Neuronal stem cell (in vitro differentiated cells): Measurements from ENCODE around the gene ARHGAP18.
A peak's percentile ranks its signal among the peaks of the same experiment; 100 is the strongest.

Experiments used
- DNase-seq: peaks from one replicate; pipeline ENCODE4 v3.0.0-alpha.2; 2013; ENCODE audit warnings: low spot score
- H2AFZ ChIP-seq: one replicate; pipeline ENCODE4 v1.6.1; 2013; ENCODE audit warnings: mild to moderate bottlenecking, low read length, inconsistent platforms
- H2AK5ac ChIP-seq: 2 replicates; pipeline ENCODE4 v1.6.1; 2013; ENCODE audit warnings: low read depth, mild to moderate bottlenecking, inconsistent platforms, low read length, moderate library complexity, mixed read lengths
- H2BK120ac ChIP-seq: 2 replicates; pipeline ENCODE4 v1.6.1; 2013; ENCODE audit warnings: low read depth, mild to moderate bottlenecking, inconsistent platforms, low read length, moderate library complexity, mixed read lengths
- H2BK12ac ChIP-seq: one replicate; pipeline ENCODE4 v1.6.1; 2013; ENCODE audit warnings: low read length, inconsistent platforms
- H2BK15ac ChIP-seq: 2 replicates; pipeline ENCODE4 v1.6.1; 2013; ENCODE audit warnings: mild to moderate bottlenecking, low read length, inconsistent platforms, mixed read lengths
- H2BK5ac ChIP-seq: one replicate; pipeline ENCODE4 v1.6.1; 2013; ENCODE audit warnings: inconsistent platforms, mild to moderate bottlenecking, low read length, moderate library complexity
- H3K14ac ChIP-seq: one replicate; pipeline ENCODE4 v1.6.1; 2013; ENCODE audit warnings: low read length, inconsistent platforms
- H3K18ac ChIP-seq: 2 replicates; pipeline ENCODE4 v1.6.1; 2013; ENCODE audit warnings: low read length, inconsistent platforms
- H3K23ac ChIP-seq: 2 replicates; pipeline ENCODE4 v1.6.1; 2013; ENCODE audit warnings: low read depth, mild to moderate bottlenecking, mixed read lengths, low read length, inconsistent platforms; ENCODE audit not compliant: poor library complexity
- H3K27ac ChIP-seq: replicated peaks from 3 replicates; pipeline ENCODE4 v1.5.1; 2013; ENCODE audit warnings: low read length, inconsistent platforms
- H3K27me3 ChIP-seq, 3 experiments: 2 replicates each; pipeline ENCODE4 v1.6.1; 2013; ENCODE audit warnings: low read length in 3 of 3, mild to moderate bottlenecking in 2 of 3, inconsistent platforms in 1 of 3, low read depth in 1 of 3, mixed read lengths in 1 of 3, moderate library complexity in 1 of 3; ENCODE audit not compliant: control insufficient read depth in 3 of 3, insufficient read depth in 3 of 3
- H3K36me3 ChIP-seq, 2 donors: replicated peaks in 1 of 2; 2 replicates each; pipeline ENCODE4 v1.6.1; 2013; ENCODE audit warnings: low read length in 2 of 2; ENCODE audit not compliant: control insufficient read depth in 2 of 2, insufficient read depth in 2 of 2
- H3K4ac ChIP-seq: 2 replicates; pipeline ENCODE4 v1.6.1; 2013; ENCODE audit warnings: inconsistent platforms, mild to moderate bottlenecking, low read length, moderate library complexity
- H3K4me1 ChIP-seq, 2 donors: 1 replicate in 1 of 2; 2 replicates in 1 of 2; pipeline ENCODE4 v1.6.1; 2013; ENCODE audit warnings: low read length in 2 of 2, low read depth in 1 of 2; ENCODE audit not compliant: control insufficient read depth in 2 of 2, insufficient read depth in 1 of 2
- H3K4me2 ChIP-seq: one replicate; pipeline ENCODE4 v1.6.1; 2013; ENCODE audit warnings: mild to moderate bottlenecking, low read length, inconsistent platforms; ENCODE audit not compliant: insufficient read depth, poor library complexity, severe bottlenecking
- H3K4me3 ChIP-seq, 2 donors: 2 replicates each; pipeline ENCODE4 v1.5.1; 2013; ENCODE audit warnings: low read length in 2 of 2, mild to moderate bottlenecking in 2 of 2, inconsistent platforms in 1 of 2, moderate library complexity in 1 of 2
- H3K79me1 ChIP-seq: one replicate; pipeline ENCODE4 v1.6.1; 2013; ENCODE audit warnings: low read depth, mild to moderate bottlenecking, inconsistent platforms, low read length, moderate library complexity
- H3K9ac ChIP-seq: one replicate; pipeline ENCODE4 v1.6.1; 2013; ENCODE audit warnings: mild to moderate bottlenecking, low read depth, low read length, inconsistent platforms; ENCODE audit not compliant: poor library complexity
- H3K9me3 ChIP-seq, 2 donors: replicated peaks in 1 of 2; 2 replicates each; pipeline versions ENCODE3 to v1.6.1; 2013; ENCODE audit warnings: low read length in 2 of 2, mild to moderate bottlenecking in 2 of 2, inconsistent platforms in 1 of 2, low read depth in 1 of 2, mixed read lengths in 1 of 2, moderate library complexity in 1 of 2; ENCODE audit not compliant: control insufficient read depth in 2 of 2, insufficient read depth in 1 of 2
- H4K8ac ChIP-seq: one replicate; pipeline ENCODE4 v1.6.1; 2013; ENCODE audit warnings: low read depth, mild to moderate bottlenecking, inconsistent platforms, low read length, moderate library complexity
- H4K91ac ChIP-seq: one replicate; pipeline ENCODE4 v1.6.1; 2013; ENCODE audit warnings: low read length, low read depth, mild to moderate bottlenecking, inconsistent platforms; ENCODE audit not compliant: poor library complexity
- WGBS, 2 donors: extraction: QIAGEN DNeasy Blood & Tissue Kit; methylation state at CpG; one replicate each; pipeline ENCODE4 v1.1.7; 2013; ENCODE audit warnings: missing lambda C conversion rate in 2 of 2, mixed read lengths in 1 of 2; ENCODE audit not compliant: insufficient read length in 2 of 2, insufficient replicate concordance in 1 of 2; ENCODE audit errors: extremely low coverage in 2 of 2; 5-methylcytosine and 5-hydroxymethylcytosine counted together

Gene ARHGAP18

DNA sequence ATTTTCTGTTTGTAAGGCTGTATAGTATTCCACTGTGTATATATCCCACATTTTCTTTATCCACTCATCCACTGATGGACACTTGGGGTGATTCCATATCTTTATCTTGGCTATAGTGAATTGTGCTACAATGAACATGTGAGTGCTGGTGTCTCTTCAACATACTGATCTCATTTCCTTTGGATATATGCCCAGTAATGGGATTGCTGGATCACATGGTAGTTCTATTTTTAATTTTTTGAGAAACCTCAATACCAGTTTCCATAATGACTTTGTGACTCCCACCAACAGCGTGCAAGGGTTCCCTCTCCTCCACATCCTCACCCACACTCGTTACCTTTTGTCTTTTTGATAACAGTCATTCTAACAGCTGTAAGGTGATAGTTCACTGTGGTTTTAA is 166.0 kb downstream of the ARHGAP18 start:
- Histone ChIP-seq H3K9ac (no peak overlapping the region), H2BK15ac (no peak overlapping the region), H3K27me3 (no peaks in the 10 kb centered on the region), H2BK120ac (no peak overlapping the region), H3K9me3 (no peaks in the 10 kb centered on the region), H2BK12ac (no peak overlapping the region), H3K79me1 (no peaks in the 10 kb centered on the region), H3K4me1 (no peaks in the 10 kb centered on the region), H3K14ac (no peak overlapping the region), H3K4me3 (no peak overlapping the region), H3K4ac (no peak overlapping the region), H4K8ac (no peak overlapping the region), H3K36me3 (no peaks in the 10 kb centered on the region), H4K91ac (no peak overlapping the region), H2AFZ (no peak overlapping the region), H3K23ac (no peak overlapping the region), H3K27ac (no peak overlapping the region), H3K18ac (no peak overlapping the region), H2BK5ac (no peak overlapping the region), H2AK5ac (no peak overlapping the region), H3K4me2 (no peak overlapping the region)
- DNase-seq = no peak
- no CpG with 5 or more reads among the region's 2 CpGs for WGBS, 2 donors

DNA sequence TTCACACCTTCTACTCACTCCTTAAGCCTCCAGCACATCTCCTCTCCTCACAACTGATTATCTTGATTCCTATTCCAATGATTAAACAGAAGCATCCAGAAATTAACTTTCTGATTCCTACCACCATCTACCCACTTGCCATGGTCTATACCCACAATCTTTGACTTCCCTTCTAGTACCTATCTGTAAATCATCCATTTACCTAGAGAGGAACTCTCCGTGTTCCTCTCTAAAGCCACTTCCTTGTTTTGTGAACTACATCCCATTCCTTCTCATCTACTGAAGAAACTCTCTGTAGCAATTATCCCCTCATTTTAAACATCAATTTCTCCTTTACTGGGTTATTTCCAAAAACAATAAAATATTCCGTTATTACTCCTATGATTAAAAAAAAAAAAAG is 167.3 kb downstream of the ARHGAP18 start:
- no peak overlapping the region for H4K8ac ChIP-seq
- no peak for DNase-seq
- no peak overlapping the region for H3K4me3 ChIP-seq
- no peaks in the 10 kb centered on the region for H3K27me3 ChIP-seq
- no peak overlapping the region for H3K23ac ChIP-seq
- no peak overlapping the region for H3K27ac ChIP-seq
- H2AFZ ChIP-seq = no peak overlapping the region
- no peak overlapping the region for H3K9ac ChIP-seq
- H4K91ac ChIP-seq = no peak overlapping the region
- no peak overlapping the region for H3K18ac ChIP-seq
- no peak overlapping the region for H2BK15ac ChIP-seq
- no peak overlapping the region for H2BK12ac ChIP-seq
- H3K14ac ChIP-seq = no peak overlapping the region
- no peak overlapping the region for H3K4ac ChIP-seq
- no peaks in the 10 kb centered on the region for H3K4me1 ChIP-seq
- WGBS, 2 donors = 100% methylated on average over 1 of the region's 2 CpGs; no CpG with 5 or more reads in 1 of the 2 donors
- no peak overlapping the region for H3K4me2 ChIP-seq
- H2BK120ac ChIP-seq = no peak overlapping the region
- H3K36me3 ChIP-seq = no peaks in the 10 kb centered on the region
- H2AK5ac ChIP-seq = no peak overlapping the region
- H3K9me3 ChIP-seq = no peaks in the 10 kb centered on the region
- no peaks in the 10 kb centered on the region for H3K79me1 ChIP-seq
- no peak overlapping the region for H2BK5ac ChIP-seq

DNA sequence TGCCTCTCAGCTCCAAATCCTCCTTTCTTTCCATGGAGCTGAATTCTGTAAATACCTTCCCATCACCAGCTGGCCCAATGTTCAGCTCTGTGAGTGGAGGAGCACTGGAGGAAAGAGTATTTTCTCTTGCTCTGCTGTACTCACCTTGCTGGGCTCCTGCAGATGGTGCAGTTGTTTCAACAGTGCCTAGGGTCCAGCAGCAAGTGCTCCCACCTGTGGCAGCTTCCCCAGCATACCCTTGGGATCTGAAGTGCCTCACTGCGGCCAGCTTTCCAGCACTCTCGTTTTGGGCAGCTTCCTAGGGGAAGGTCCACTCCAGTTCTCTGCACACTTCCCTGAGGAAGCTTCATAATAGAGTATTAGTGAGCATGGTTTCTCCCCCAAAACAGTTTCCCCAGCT is 170.9 kb downstream of the ARHGAP18 start:
- H2AK5ac ChIP-seq = no peak overlapping the region
- H3K18ac ChIP-seq = peak overlapping the region; percentile 33
- H3K9me3 ChIP-seq = no peaks in the 10 kb centered on the region
- H2BK120ac ChIP-seq = peak overlapping the region; percentile 9
- no peak overlapping the region for H4K91ac ChIP-seq
- no peak for DNase-seq
- no peak overlapping the region for H4K8ac ChIP-seq
- no peak overlapping the region for H2AFZ ChIP-seq
- no peak overlapping the region for H2BK15ac ChIP-seq
- H3K9ac ChIP-seq = no peak overlapping the region
- no peak overlapping the region for H3K14ac ChIP-seq
- H2BK5ac ChIP-seq = peak overlapping the region; percentile 29
- H2BK12ac ChIP-seq = no peak overlapping the region
- H3K4me3 ChIP-seq = peak overlapping the region in 1 of 2 donors; percentile 35
- no peak overlapping the region for H3K27ac ChIP-seq
- H3K23ac ChIP-seq = no peak overlapping the region
- no peaks in the 10 kb centered on the region for H3K79me1 ChIP-seq
- no peaks in the 10 kb centered on the region for H3K4me1 ChIP-seq
- H3K27me3 ChIP-seq = no peaks in the 10 kb centered on the region
- no peak overlapping the region for H3K4me2 ChIP-seq
- no CpG with 5 or more reads among the region's 2 CpGs for WGBS, 2 donors
- H3K4ac ChIP-seq = no peak overlapping the region
- H3K36me3 ChIP-seq = no peaks in the 10 kb centered on the region

DNA sequence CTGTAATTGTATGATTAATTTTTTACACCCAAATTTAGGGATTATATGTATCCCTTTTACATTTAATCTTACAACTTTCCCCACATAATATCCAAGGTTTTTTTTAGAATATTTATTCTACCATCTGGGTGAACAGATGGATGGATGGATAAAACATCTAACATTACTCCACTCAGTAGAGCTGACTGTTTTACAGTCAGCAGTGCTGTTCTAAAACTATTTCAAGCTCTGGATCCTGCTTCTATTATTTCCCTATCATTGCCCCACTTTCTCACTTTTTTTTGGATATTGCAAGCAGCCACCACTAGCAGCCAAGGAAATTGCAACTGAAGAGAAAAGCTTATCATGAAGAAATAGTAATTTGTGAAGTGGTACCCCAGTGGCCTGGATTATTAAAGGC is 173.7 kb downstream of the ARHGAP18 start:
- Histone ChIP-seq H2BK120ac (no peak overlapping the region), H3K4me1 (no peaks in the 10 kb centered on the region), H3K9ac (no peak overlapping the region), H3K27ac (no peak overlapping the region), H4K91ac (no peak overlapping the region), H3K4me3 (no peak overlapping the region), H2BK5ac (no peak overlapping the region), H4K8ac (no peak overlapping the region), H3K79me1 (no peaks in the 10 kb centered on the region), H2BK12ac (no peak overlapping the region), H3K27me3 (no peaks in the 10 kb centered on the region), H2BK15ac (no peak overlapping the region), H3K9me3 (no peaks in the 10 kb centered on the region), H3K14ac (no peak overlapping the region), H3K18ac (no peak overlapping the region), H3K23ac (no peak overlapping the region), H3K4me2 (no peak overlapping the region), H3K4ac (no peak overlapping the region), H3K36me3 (no peaks in the 10 kb centered on the region), H2AFZ (peak overlapping the region; percentile 48), H2AK5ac (no peak overlapping the region)
- no peak for DNase-seq
